ENCODE measurements around the gene MAT2A. TPM values are rescaled to one million over a fixed set of nuclear protein-coding genes. Genes with fewer than 3 reads are reported as not detected.

Gene MAT2A
- total RNA-seq, 2 donors from 2014 or later, result 230 to 475 TPM

DNA sequence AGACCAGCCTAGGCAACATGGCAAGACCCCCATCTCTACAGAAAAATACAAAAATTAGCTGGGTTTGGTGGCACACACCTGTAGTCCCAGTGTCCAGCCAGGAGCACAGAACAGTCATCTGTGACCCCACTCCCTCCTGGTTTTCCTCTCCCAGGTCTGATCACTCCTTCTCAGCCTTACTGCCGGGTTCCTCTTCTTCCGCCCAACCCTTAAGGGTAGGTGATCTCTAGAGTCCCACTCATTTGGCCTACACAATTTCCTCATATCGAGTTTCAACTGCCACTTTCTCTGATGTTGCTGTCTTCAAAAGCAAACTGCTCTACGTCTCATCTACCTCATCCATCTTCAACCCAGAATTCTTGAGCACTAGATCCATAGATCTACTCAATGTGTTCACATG, 13.4 kb upstream of the MAT2A start:
- no peaks in the 10 kb centered on the region for H3K27me3 ChIP-seq (replicated peaks; ENCODE audit: insufficient read depth)
- H3K4me3 ChIP-seq, result no peak overlapping the region
- TF ChIP-seq, protein P1, sequence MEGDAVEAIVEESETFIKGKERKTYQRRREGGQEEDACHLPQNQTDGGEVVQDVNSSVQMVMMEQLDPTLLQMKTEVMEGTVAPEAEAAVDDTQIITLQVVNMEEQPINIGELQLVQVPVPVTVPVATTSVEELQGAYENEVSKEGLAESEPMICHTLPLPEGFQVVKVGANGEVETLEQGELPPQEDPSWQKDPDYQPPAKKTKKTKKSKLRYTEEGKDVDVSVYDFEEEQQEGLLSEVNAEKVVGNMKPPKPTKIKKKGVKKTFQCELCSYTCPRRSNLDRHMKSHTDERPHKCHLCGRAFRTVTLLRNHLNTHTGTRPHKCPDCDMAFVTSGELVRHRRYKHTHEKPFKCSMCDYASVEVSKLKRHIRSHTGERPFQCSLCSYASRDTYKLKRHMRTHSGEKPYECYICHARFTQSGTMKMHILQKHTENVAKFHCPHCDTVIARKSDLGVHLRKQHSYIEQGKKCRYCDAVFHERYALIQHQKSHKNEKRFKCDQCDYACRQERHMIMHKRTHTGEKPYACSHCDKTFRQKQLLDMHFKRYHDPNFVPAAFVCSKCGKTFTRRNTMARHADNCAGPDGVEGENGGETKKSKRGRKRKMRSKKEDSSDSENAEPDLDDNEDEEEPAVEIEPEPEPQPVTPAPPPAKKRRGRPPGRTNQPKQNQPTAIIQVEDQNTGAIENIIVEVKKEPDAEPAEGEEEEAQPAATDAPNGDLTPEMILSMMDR (IDR thresholded peaks at IDR 0.05), result no peak
- H3K36me3 ChIP-seq, result no peaks in the 10 kb centered on the region
- H3K27ac ChIP-seq, result no peak overlapping the region
- no peak for DNase-seq (ENCODE audit: low spot score)
- H3K4me1 ChIP-seq (ENCODE audit: control insufficient read depth in 1 of 2, low read depth in 2 of 2), result peaks cover 16 to 20% of the 10 kb centered on the region in 2 donors
- ATAC-seq (ENCODE audit: insufficient number of reproducible peaks, low FRiP score, low read depth), result no peak
- H3K9me3 ChIP-seq, result no peaks in the 10 kb centered on the region

DNA sequence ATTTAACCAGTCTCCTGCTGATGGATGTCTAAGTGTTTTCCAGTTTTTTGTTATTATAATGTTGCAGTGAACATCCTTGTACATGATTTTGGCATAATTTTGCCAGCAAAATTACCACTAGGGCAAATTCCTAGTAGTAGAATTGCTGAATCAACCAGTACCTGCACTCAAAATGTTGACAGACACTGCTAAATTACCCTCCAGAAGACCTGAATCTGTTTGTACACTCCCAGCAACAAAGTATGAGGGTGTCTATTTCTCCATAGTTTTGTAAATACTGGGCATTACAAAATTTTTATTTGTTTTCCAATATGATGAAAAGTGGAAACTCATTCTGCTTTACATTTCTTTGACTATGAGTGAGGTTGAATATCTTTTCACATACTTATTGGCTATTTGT, 11.2 kb upstream of the MAT2A start:
- DNase-seq (ENCODE audit: low spot score) (no peak), ATAC-seq (ENCODE audit: insufficient number of reproducible peaks, low FRiP score, low read depth) (no peak)
- Histone ChIP-seq H3K4me1 (ENCODE audit: control insufficient read depth in 1 of 2, low read depth in 2 of 2) (peaks cover 16 to 20% of the 10 kb centered on the region in 2 donors), H3K9me3 (no peaks in the 10 kb centered on the region), H3K36me3 (no peaks in the 10 kb centered on the region), H3K27ac (no peak overlapping the region), H3K27me3 (replicated peaks; ENCODE audit: insufficient read depth) (no peaks in the 10 kb centered on the region), H3K4me3 (no peak overlapping the region)
- TF ChIP-seq, protein P1 (IDR thresholded peaks at IDR 0.05), result no peak

DNA sequence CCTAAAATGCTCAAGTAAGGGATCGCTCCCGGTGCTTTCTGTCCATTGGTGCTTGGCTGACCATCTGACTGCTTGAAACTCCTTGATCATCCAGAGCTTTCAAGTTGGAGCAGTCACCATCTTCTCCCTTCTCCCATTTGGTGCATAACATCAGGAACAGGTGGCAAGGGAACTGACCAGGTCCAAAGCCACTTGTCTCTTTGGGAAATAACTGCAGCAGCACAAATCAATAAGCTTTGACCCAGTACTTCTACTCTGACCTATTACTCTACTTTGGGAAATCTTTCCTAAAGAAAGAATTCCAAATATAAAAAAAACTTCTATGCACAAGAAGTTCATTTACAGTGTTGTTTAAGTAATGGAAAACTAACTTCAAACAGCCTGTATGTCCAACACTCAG, 10.6 kb upstream of the MAT2A start:
- Histone ChIP-seq H3K27ac (no peak overlapping the region), H3K4me1 (ENCODE audit: control insufficient read depth in 1 of 2, low read depth in 2 of 2) (peaks cover 16 to 20% of the 10 kb centered on the region in 2 donors), H3K4me3 (no peak overlapping the region), H3K9me3 (no peaks in the 10 kb centered on the region), H3K36me3 (no peaks in the 10 kb centered on the region), H3K27me3 (replicated peaks; ENCODE audit: insufficient read depth) (no peaks in the 10 kb centered on the region)
- DNase-seq (ENCODE audit: low spot score) (no peak), ATAC-seq (ENCODE audit: insufficient number of reproducible peaks, low FRiP score, low read depth) (no peak)
- TF ChIP-seq, protein P1 (IDR thresholded peaks at IDR 0.05), result no peak

DNA sequence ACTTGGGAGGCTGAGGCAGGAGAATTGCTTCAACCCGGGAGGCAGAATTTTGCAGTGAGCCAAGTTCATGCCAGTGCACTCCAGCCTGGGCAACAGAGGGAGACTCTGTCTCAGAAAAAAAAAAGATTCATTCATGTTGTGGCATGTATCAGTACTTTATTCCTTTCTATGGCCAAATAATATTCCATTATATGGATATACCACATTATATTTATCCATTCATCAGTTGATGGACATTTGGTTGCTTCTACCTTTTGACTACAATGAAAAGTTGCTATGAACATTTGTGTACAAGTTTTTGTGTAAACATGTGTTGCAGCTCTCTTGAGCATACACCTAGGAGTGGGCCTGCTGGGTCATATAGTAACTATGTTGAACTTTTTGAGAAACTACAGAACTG, 9.2 kb upstream of the MAT2A start:
- no peak for DNase-seq (ENCODE audit: low spot score)
- H3K36me3 ChIP-seq, result no peaks in the 10 kb centered on the region
- H3K9me3 ChIP-seq, result no peaks in the 10 kb centered on the region
- ATAC-seq (ENCODE audit: insufficient number of reproducible peaks, low FRiP score, low read depth), result no peak
- no peak overlapping the region for H3K27ac ChIP-seq
- H3K4me3 ChIP-seq, result no peak overlapping the region
- H3K4me1 ChIP-seq (ENCODE audit: control insufficient read depth in 1 of 2, low read depth in 2 of 2), result peaks cover 3 to 5% of the 10 kb centered on the region in 2 donors
- TF ChIP-seq, protein P1 (IDR thresholded peaks at IDR 0.05), result no peak
- no peaks in the 10 kb centered on the region for H3K27me3 ChIP-seq (replicated peaks; ENCODE audit: insufficient read depth)

DNA sequence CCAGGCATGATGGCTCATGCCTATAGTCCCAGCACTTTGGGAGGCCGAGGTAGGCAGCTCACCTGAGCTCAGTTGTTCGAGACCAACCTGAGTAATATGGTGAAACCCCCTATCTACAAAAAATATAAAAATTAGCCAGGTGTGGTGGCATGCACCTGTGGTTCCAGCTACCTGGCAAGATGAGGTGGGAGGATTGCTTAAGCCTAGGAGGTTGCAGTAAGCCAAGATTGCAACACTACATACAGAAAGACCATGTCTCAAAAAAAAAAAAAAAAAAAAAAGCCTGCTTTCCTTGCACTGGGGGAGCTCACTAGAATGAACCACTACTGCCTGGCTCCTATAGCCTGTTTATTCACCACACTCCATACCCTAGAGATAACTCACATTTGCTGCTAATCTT, 7.4 kb upstream of the MAT2A start:
- Histone ChIP-seq H3K27ac (no peak overlapping the region), H3K27me3 (replicated peaks; ENCODE audit: insufficient read depth) (no peaks in the 10 kb centered on the region), H3K36me3 (no peaks in the 10 kb centered on the region), H3K4me3 (no peak overlapping the region), H3K9me3 (no peaks in the 10 kb centered on the region), H3K4me1 (ENCODE audit: control insufficient read depth in 1 of 2, low read depth in 2 of 2) (peaks cover 5 to 12% of the 10 kb centered on the region in 2 donors)
- TF ChIP-seq, protein P1 (IDR thresholded peaks at IDR 0.05), result no peak
- DNase-seq (ENCODE audit: low spot score), result no peak
- no peak for ATAC-seq (ENCODE audit: insufficient number of reproducible peaks, low FRiP score, low read depth)

Data from thoracic aorta (tissue), 2 donors.